T-helper 1 cell treated with Interleukin-12 subunit alpha and Interleukin-12 subunit beta and Interleukin-4 antibody, amounts not matched to agents 30 μg/mL and 1 μg/mL, for 36 hours (primary cell): ENCODE measurements around the gene EPHA10.

Source experiments
- H3K27ac Mint-ChIP-seq: one replicate; pipeline ENCODE4 v1.8.0; 2021; ENCODE audit warnings: mild to moderate bottlenecking, mixed read lengths
- H3K27me3 Mint-ChIP-seq: one replicate; pipeline ENCODE4 v1.8.0; 2021; ENCODE audit warnings: low read depth, mixed read lengths
- H3K36me3 Mint-ChIP-seq: one replicate; pipeline ENCODE4 v1.8.0; 2021; ENCODE audit warnings: low read depth, mixed read lengths
- H3K4me1 Mint-ChIP-seq: one replicate; pipeline ENCODE4 v1.8.0; 2021; ENCODE audit warnings: low read depth, mixed read lengths
- H3K4me3 Mint-ChIP-seq: one replicate; pipeline ENCODE4 v1.8.0; 2021; ENCODE audit warnings: mild to moderate bottlenecking, moderate library complexity, mixed read lengths
- H3K9me3 Mint-ChIP-seq: one replicate; pipeline ENCODE4 v1.8.0; 2021; ENCODE audit warnings: mixed read lengths

EPHA10 gene

GRCh38 chr1:37719572-37720195 lies 45.2 kb downstream of the EPHA10 start:
- H3K27ac Mint-ChIP-seq, result no peak overlapping the region

DNA sequence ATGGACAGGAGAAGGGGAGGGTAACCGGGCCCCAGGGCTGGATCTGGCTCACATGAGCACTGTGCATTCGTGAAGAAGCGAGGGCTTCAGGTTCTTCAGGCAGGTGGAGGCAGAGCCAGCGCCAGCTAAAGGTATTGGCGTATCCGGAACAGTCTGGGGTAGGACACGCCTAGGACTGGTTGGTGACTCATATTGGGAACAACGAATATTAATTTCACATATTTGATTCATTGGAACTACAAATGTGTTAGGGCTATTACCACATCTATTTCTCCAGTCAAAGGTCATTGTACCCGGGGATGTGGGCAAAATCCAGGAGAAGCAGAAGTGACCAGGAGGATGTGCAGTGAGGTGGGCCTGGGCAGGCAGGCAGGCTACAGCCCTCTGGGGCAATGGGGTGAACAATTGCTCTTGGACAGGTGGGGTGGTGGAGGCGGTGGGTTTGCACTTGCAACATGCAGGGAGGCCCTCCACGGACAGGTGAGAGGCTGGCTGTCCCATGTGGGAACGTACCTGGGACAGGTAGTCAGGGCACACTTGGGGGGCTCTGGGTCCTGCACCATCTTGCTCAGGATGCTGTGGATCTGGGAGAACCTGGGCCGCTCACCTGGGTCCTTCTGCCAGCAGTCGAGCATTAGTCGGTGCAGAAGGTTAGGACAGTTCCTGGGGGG lies 45.9 kb downstream of the EPHA10 start:
- no peaks in the 10 kb centered on the region for H3K9me3 Mint-ChIP-seq
- no peak overlapping the region for H3K27ac Mint-ChIP-seq
- no peaks in the 10 kb centered on the region for H3K36me3 Mint-ChIP-seq
- H3K4me1 Mint-ChIP-seq, result no peaks in the 10 kb centered on the region
- no peak overlapping the region for H3K4me3 Mint-ChIP-seq
- no peaks in the 10 kb centered on the region for H3K27me3 Mint-ChIP-seq

More at GRCh38 chr1:37719572-37720195, 45.2 kb downstream of the EPHA10 start:
- Mint-ChIP-seq H3K9me3 (no peaks in the 10 kb centered on the region), H3K36me3 (no peaks in the 10 kb centered on the region), H3K4me1 (no peaks in the 10 kb centered on the region), H3K27me3 (peaks cover 4% of the 10 kb centered on the region), H3K4me3 (no peak overlapping the region)

DNA sequence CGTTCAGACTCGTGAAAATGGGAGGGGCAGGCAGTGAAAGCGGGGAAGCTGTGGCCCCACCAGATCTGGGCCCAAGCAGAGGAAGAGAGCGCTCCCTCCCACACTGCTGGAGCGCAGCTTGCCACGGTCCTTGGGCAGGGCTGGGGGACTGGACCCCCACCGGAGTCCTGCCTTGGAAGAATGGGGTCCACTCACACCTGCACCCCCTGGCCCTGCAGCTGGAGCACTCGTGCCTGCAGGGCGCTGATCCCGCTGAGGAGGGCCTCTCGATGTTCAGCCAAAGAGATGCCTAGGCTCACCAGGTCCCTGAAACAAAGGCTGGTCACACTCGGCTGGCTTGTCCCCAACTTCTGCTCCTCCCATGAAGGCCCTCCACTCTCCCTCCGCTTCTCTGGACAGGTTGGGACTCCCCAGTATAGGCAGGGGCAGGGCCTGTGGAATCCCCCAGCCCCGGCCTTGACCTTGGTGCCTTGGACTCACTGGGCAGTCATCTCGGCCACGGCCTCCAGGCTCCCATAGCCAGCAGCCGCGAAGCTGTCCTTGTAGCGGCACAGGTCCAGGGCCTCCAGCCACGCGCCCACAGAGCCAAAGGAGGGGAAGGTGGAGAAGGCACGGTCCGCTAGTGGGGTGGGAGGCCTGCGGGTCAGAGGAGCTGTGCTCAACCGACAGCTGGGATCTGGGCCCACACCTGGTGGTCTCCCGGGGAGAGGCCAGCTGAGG lies 46.6 kb downstream of the EPHA10 start:
- no peaks in the 10 kb centered on the region for H3K27me3 Mint-ChIP-seq
- no peaks in the 10 kb centered on the region for H3K36me3 Mint-ChIP-seq
- H3K9me3 Mint-ChIP-seq, result no peaks in the 10 kb centered on the region
- no peaks in the 10 kb centered on the region for H3K4me1 Mint-ChIP-seq
- H3K27ac Mint-ChIP-seq, result no peak overlapping the region
- no peak overlapping the region for H3K4me3 Mint-ChIP-seq

GRCh38 chr1:37717631-37718030 lies 47.3 kb downstream of the EPHA10 start:
- H3K9me3 Mint-ChIP-seq, result no peaks in the 10 kb centered on the region
- no peaks in the 10 kb centered on the region for H3K27me3 Mint-ChIP-seq
- no peak overlapping the region for H3K4me3 Mint-ChIP-seq
- H3K27ac Mint-ChIP-seq, result no peak overlapping the region
- no peaks in the 10 kb centered on the region for H3K36me3 Mint-ChIP-seq
- H3K4me1 Mint-ChIP-seq, result no peaks in the 10 kb centered on the region

GRCh38 chr1:37716321-37716720 lies 48.6 kb downstream of the EPHA10 start:
- Mint-ChIP-seq H3K4me3 (no peak overlapping the region), H3K27me3 (no peaks in the 10 kb centered on the region), H3K36me3 (peaks cover 2% of the 10 kb centered on the region), H3K27ac (no peak overlapping the region), H3K4me1 (no peaks in the 10 kb centered on the region), H3K9me3 (no peaks in the 10 kb centered on the region)

- no peaks in the 10 kb centered on the region for H3K27me3 Mint-ChIP-seq
- no peak overlapping the region for H3K27ac Mint-ChIP-seq
- H3K4me1 Mint-ChIP-seq, result no peaks in the 10 kb centered on the region
- H3K4me3 Mint-ChIP-seq, result no peak overlapping the region
- H3K9me3 Mint-ChIP-seq, result no peaks in the 10 kb centered on the region
- H3K36me3 Mint-ChIP-seq, result peaks cover 3% of the 10 kb centered on the region
Measured at GRCh38 chr1:37714689-37715088, 50.2 kb downstream of the EPHA10 start.

DNA sequence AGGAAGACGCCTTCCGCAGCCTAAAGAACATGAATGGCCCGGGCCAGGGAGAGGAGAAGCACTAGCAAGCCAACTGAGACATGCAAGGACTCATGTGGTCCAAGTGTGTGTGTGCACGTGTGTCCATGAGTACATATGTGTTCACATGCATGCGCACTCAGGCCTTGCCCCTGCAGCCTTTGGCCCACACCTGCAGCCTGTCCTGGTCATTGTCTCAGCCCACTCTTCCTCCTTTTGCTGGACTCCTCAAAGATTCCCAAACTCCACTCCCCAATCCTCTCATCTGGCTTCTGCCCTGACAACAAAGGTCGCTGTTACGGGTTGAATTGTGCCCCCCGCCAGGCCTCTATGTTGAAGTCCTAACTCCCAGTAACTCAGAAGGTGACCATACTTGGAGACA lies 50.7 kb downstream of the EPHA10 start:
- no peaks in the 10 kb centered on the region for H3K27me3 Mint-ChIP-seq
- H3K36me3 Mint-ChIP-seq, result peaks cover 6% of the 10 kb centered on the region
- no peak overlapping the region for H3K27ac Mint-ChIP-seq
- H3K4me3 Mint-ChIP-seq, result no peak overlapping the region
- H3K4me1 Mint-ChIP-seq, result no peaks in the 10 kb centered on the region
- H3K9me3 Mint-ChIP-seq, result no peaks in the 10 kb centered on the region

DNA sequence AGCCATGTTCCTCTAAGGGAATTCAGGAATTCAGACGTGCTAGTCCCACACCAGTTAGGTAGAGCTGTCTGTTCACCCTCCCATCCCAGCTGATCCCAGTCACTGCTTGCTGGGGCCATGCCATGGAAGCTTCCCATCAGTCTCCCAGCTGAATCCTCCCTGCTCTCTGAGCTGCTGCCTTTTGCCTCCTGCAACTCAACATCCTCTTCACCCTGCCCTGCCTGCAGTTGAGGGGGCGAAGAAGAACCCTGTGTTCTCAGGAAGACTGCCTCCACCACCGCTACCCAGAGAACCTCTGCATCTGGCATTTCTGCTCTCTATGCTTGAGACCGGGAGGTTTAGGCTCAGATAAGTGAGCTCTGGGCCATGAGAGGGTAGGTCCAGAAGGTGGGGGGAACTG lies 56.4 kb downstream of the EPHA10 start:
- Mint-ChIP-seq H3K4me3 (no peak overlapping the region), H3K9me3 (no peaks in the 10 kb centered on the region), H3K4me1 (no peaks in the 10 kb centered on the region), H3K36me3 (peaks cover 41% of the 10 kb centered on the region), H3K27me3 (no peaks in the 10 kb centered on the region), H3K27ac (no peak overlapping the region)

DNA sequence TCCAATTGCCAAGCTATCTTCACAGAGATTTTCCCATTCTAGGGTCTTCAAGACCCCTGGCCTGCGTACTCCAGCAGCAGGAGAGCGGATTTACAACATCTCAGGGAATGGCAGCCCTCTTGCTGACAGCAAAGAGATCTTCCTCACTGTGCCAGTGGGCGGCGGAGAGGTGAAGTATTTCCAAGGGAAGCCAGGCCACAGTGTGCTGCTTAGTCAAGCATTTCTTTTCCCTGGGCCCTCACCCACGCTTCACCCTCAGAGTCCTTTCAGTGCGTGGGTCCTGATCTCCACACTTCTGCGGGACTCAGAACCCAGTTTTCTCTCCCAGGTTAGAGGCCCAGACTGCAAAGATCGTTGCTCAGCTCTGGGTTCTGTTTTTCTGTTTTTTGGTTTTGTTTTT lies 59.5 kb downstream of the EPHA10 start:
- H3K27me3 Mint-ChIP-seq, result no peaks in the 10 kb centered on the region
- H3K4me3 Mint-ChIP-seq, result no peak overlapping the region
- H3K4me1 Mint-ChIP-seq, result no peaks in the 10 kb centered on the region
- no peaks in the 10 kb centered on the region for H3K9me3 Mint-ChIP-seq
- no peak overlapping the region for H3K27ac Mint-ChIP-seq
- peaks cover 64% of the 10 kb centered on the region for H3K36me3 Mint-ChIP-seq

GRCh38 chr1:37704966-37705365 lies 60.0 kb downstream of the EPHA10 start:
- Mint-ChIP-seq H3K4me1 (no peaks in the 10 kb centered on the region), H3K27ac (no peak overlapping the region), H3K4me3 (no peak overlapping the region), H3K9me3 (no peaks in the 10 kb centered on the region), H3K27me3 (no peaks in the 10 kb centered on the region), H3K36me3 (peaks cover 69% of the 10 kb centered on the region)

- H3K4me1 Mint-ChIP-seq, result peaks cover 6% of the 10 kb centered on the region
- no peak overlapping the region for H3K27ac Mint-ChIP-seq
- no peaks in the 10 kb centered on the region for H3K9me3 Mint-ChIP-seq
- H3K4me3 Mint-ChIP-seq, result no peak overlapping the region
- peaks cover 65% of the 10 kb centered on the region for H3K36me3 Mint-ChIP-seq
- no peaks in the 10 kb centered on the region for H3K27me3 Mint-ChIP-seq
Measured at GRCh38 chr1:37703061-37703460, 61.9 kb downstream of the EPHA10 start.

DNA sequence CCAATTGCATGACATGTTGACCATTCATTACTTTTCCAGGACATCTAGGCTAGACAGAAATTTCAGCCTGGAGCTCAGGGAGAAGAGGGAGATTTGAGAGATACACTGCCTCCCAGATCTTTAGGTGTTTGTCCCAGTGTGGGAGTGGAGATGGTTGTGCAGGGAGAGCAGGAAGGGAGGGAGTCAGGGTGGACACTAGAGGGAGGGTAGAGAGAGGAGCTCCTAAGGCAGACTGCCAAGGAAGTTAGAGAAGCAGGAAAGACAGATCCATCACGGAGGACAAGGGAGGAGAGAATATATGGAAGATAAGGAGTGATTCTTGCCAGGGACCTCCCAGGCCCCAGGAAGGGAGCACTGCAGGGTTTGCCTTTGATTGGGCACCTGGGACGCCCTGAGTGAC lies 63.9 kb downstream of the EPHA10 start:
- no peaks in the 10 kb centered on the region for H3K9me3 Mint-ChIP-seq
- H3K4me3 Mint-ChIP-seq, result no peak overlapping the region
- H3K27me3 Mint-ChIP-seq, result no peaks in the 10 kb centered on the region
- peaks cover 60% of the 10 kb centered on the region for H3K36me3 Mint-ChIP-seq
- H3K27ac Mint-ChIP-seq, result no peak overlapping the region
- peaks cover 15% of the 10 kb centered on the region for H3K4me1 Mint-ChIP-seq

GRCh38 chr1:37699147-37699546 lies 65.8 kb downstream of the EPHA10 start:
- no peaks in the 10 kb centered on the region for H3K27me3 Mint-ChIP-seq
- H3K27ac Mint-ChIP-seq, result no peak overlapping the region
- peaks cover 63% of the 10 kb centered on the region for H3K36me3 Mint-ChIP-seq
- peaks cover 18% of the 10 kb centered on the region for H3K4me1 Mint-ChIP-seq
- H3K4me3 Mint-ChIP-seq, result no peak overlapping the region
- H3K9me3 Mint-ChIP-seq, result no peaks in the 10 kb centered on the region

GRCh38 chr1:37697737-37698136 lies 67.2 kb downstream of the EPHA10 start:
- Mint-ChIP-seq H3K36me3 (peaks cover 56% of the 10 kb centered on the region), H3K4me3 (no peak overlapping the region), H3K27ac (no peak overlapping the region), H3K4me1 (peaks cover 19% of the 10 kb centered on the region), H3K9me3 (no peaks in the 10 kb centered on the region), H3K27me3 (no peaks in the 10 kb centered on the region)

- Mint-ChIP-seq H3K9me3 (no peaks in the 10 kb centered on the region), H3K27ac (no peak overlapping the region), H3K36me3 (peaks cover 51% of the 10 kb centered on the region)
Measured at GRCh38 chr1:37697090-37697489, 67.8 kb downstream of the EPHA10 start.

More at GRCh38 chr1:37697090-37697489, 67.8 kb downstream of the EPHA10 start:
- H3K4me1 Mint-ChIP-seq, result peaks cover 19% of the 10 kb centered on the region
- no peak overlapping the region for H3K4me3 Mint-ChIP-seq
- H3K27me3 Mint-ChIP-seq, result no peaks in the 10 kb centered on the region
